ENCODE data around the gene TRAF5.
"Not testable (repeated sequence)": the region's sequence is repeated elsewhere in the genome, so short reads cannot be mapped to it uniquely, and the experiment has no call there.

TRAF5 gene

DNA sequence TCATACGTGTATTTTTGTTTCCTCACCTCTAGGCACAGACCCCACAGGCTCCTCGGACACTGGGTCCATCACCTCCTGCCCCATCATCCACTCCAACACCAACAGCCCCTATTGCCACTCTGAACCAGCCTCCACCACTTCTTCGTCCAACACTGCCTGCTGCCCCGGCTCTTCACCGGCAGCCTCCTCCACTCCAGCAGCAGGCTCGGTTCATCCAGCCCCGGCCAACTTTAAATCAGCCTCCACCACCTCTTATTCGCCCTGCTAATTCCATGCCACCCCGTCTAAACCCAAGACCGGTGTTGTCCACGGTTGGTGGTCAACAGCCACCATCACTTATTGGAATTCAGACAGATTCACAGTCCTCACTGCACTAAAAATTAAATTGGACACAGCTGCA is 13.2 kb upstream of the TRAF5 start:
- H3K27me3 ChIP-seq, result no peaks in the 10 kb centered on the region
- H3K4me1 ChIP-seq (ENCODE audit: control insufficient read depth in 1 of 2, insufficient read depth in 1 of 2, low read depth in 1 of 2, low read length in 1 of 2), result peaks cover 9 to 10% of the 10 kb centered on the region in 2 experiments
- TF ChIP-seq, protein P1, sequence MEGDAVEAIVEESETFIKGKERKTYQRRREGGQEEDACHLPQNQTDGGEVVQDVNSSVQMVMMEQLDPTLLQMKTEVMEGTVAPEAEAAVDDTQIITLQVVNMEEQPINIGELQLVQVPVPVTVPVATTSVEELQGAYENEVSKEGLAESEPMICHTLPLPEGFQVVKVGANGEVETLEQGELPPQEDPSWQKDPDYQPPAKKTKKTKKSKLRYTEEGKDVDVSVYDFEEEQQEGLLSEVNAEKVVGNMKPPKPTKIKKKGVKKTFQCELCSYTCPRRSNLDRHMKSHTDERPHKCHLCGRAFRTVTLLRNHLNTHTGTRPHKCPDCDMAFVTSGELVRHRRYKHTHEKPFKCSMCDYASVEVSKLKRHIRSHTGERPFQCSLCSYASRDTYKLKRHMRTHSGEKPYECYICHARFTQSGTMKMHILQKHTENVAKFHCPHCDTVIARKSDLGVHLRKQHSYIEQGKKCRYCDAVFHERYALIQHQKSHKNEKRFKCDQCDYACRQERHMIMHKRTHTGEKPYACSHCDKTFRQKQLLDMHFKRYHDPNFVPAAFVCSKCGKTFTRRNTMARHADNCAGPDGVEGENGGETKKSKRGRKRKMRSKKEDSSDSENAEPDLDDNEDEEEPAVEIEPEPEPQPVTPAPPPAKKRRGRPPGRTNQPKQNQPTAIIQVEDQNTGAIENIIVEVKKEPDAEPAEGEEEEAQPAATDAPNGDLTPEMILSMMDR (IDR thresholded peaks at IDR 0.05), result no peak
- no peak overlapping the region for H3K4me3 ChIP-seq (ENCODE audit: low read depth in 1 of 2, low read length in 1 of 2)
- peaks cover 60% of the 10 kb centered on the region for H3K36me3 ChIP-seq
- H3K27ac ChIP-seq, result no peak overlapping the region
- no peaks in the 10 kb centered on the region for H3K9me3 ChIP-seq

GRCh38 chr1:211318576-211319280 is 7.9 kb upstream of the TRAF5 start:
- Histone ChIP-seq H3K4me3 (ENCODE audit: low read depth in 1 of 2, low read length in 1 of 2) (no peak overlapping the region), H3K27me3 (no peaks in the 10 kb centered on the region), H3K27ac (no peak overlapping the region), H3K4me1 (ENCODE audit: control insufficient read depth in 1 of 2, insufficient read depth in 1 of 2, low read depth in 1 of 2, low read length in 1 of 2) (peaks cover 15 to 21% of the 10 kb centered on the region in 2 experiments), H3K9me3 (no peaks in the 10 kb centered on the region), H3K36me3 (peaks cover 43% of the 10 kb centered on the region)
- TF ChIP-seq, protein P1 (IDR thresholded peaks at IDR 0.05), result no peak

DNA sequence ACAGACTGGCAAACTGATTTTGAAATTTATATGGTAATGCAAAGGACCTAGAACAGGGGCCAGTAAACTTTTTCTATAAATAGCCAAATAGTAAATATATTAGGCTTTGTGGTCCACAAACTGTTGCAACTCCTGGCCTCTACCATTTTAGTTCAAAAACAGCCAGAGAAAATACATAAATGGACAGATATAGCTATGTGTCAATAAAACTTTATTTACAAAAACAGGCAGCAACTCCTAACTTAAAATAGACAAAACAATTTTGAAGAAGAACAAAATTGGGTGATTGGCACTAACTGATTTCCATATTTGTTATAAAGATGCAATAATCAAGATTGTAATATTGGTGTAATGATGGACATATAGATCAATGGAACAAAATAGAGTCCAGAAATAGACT is 6.7 kb upstream of the TRAF5 start:
- TF ChIP-seq, protein P1 (IDR thresholded peaks at IDR 0.05), result no peak
- no peak overlapping the region for H3K27ac ChIP-seq
- no peaks in the 10 kb centered on the region for H3K27me3 ChIP-seq
- H3K36me3 ChIP-seq, result peaks cover 31% of the 10 kb centered on the region
- no peaks in the 10 kb centered on the region for H3K9me3 ChIP-seq
- no peak overlapping the region for H3K4me3 ChIP-seq (ENCODE audit: low read depth in 1 of 2, low read length in 1 of 2)
- peaks cover 15 to 21% of the 10 kb centered on the region in 2 experiments for H3K4me1 ChIP-seq (ENCODE audit: control insufficient read depth in 1 of 2, insufficient read depth in 1 of 2, low read depth in 1 of 2, low read length in 1 of 2)

DNA sequence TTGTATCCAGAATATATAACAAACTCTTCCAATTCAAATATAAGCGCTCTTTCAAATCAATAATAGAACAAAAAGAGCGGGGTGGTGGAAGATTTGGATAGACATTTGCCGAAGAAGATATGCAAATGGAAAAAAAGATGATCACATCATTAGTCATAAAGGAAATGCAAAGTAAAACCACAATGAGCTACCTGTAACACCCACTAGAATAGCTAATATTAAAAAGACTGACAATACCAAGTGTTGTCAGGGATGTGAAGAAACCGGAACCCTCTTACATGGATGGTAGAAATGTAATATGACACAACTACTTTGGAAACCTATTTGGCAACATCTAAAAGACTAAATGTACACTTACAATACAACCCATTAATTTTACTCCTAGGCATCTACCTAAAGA is 5.7 kb upstream of the TRAF5 start:
- TF ChIP-seq, protein P1 (IDR thresholded peaks at IDR 0.05), result no peak
- H3K4me3 ChIP-seq (ENCODE audit: low read depth in 1 of 2, low read length in 1 of 2), result no peak overlapping the region
- H3K27me3 ChIP-seq, result peaks cover 10% of the 10 kb centered on the region
- peaks cover 15 to 21% of the 10 kb centered on the region in 2 experiments for H3K4me1 ChIP-seq (ENCODE audit: control insufficient read depth in 1 of 2, insufficient read depth in 1 of 2, low read depth in 1 of 2, low read length in 1 of 2)
- H3K36me3 ChIP-seq, result peaks cover 21% of the 10 kb centered on the region
- H3K27ac ChIP-seq, result no peak overlapping the region
- no peaks in the 10 kb centered on the region for H3K9me3 ChIP-seq

DNA sequence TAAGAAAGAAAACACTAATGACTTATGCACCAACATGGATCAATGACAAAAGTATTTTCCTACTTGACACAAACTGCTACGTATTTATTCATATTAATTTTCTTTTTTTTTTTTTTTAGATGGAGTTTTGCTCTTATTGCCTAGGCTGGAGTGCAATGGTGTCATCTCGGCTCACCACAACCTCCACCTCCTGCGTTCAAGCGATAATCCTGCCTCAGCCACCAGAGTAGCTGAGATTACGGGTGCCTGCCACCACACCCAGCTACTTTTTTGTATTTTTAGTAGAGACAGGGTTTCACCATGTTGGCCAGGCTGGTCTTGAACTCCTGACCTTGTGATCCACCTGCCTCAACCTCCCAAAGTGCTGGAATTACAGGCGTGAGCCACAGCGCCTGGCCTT is 5.0 kb upstream of the TRAF5 start:
- not testable (repeated sequence) for H3K9me3 ChIP-seq; H3K4me3 ChIP-seq (ENCODE audit: low read depth in 1 of 2, low read length in 1 of 2); H3K27ac ChIP-seq
- Histone ChIP-seq H3K36me3 (peaks cover 14% of the 10 kb centered on the region), H3K4me1 (ENCODE audit: control insufficient read depth in 1 of 2, insufficient read depth in 1 of 2, low read depth in 1 of 2, low read length in 1 of 2) (peaks cover 20 to 25% of the 10 kb centered on the region in 2 experiments), H3K27me3 (peaks cover 17% of the 10 kb centered on the region)

GRCh38 chr1:211323156-211324063 is 3.2 kb upstream of the TRAF5 start:
- Histone ChIP-seq H3K4me3 (ENCODE audit: low read depth in 1 of 2, low read length in 1 of 2) (no peak overlapping the region), H3K4me1 (ENCODE audit: control insufficient read depth in 1 of 2, insufficient read depth in 1 of 2, low read depth in 1 of 2, low read length in 1 of 2) (peaks cover 26 to 31% of the 10 kb centered on the region in 2 experiments), H3K36me3 (no peaks in the 10 kb centered on the region), H3K9me3 (no peaks in the 10 kb centered on the region), H3K27ac (no peak overlapping the region), H3K27me3 (peaks cover 34% of the 10 kb centered on the region)
- TF ChIP-seq, protein P1 (IDR thresholded peaks at IDR 0.05), result peak; percentile 53
